Kidney epithelial cell (primary cell): ENCODE data around the gene PREX1. TPM values are rescaled to one million over a fixed set of nuclear protein-coding genes. Genes with fewer than 3 reads are reported as not detected.

Experiments
- DNase-seq: peaks from one replicate; pipeline ENCODE4 v3.0.0-alpha.2; 2010; ENCODE audit warnings: low read depth
- H3K27me3 ChIP-seq: 2 replicates; pipeline ENCODE4 v1.6.0; 2011; ENCODE audit warnings: low read length; ENCODE audit not compliant: control insufficient read depth, insufficient read depth
- H3K36me3 ChIP-seq: 2 replicates; pipeline ENCODE4 v1.5.1; 2011; ENCODE audit warnings: low read length; ENCODE audit not compliant: control insufficient read depth, insufficient read depth
- H3K4me3 ChIP-seq: 2 replicates; pipeline ENCODE4 v1.5.1; 2011; ENCODE audit warnings: low read depth, mild to moderate bottlenecking, control low read depth, low read length
- CTCF ChIP-seq: IDR thresholded peaks from 2 replicates; pipeline ENCODE4 v1.5.1; 2011; ENCODE audit warnings: mild to moderate bottlenecking, moderate library complexity, low read length, control low read depth, inconsistent platforms; ENCODE audit not compliant: insufficient read depth, poor library complexity, severe bottlenecking
- total RNA-seq: library from RNA; depleted of rRNA; stranded (reverse); fragments of >200 nt; gene quantifications from 2 replicates; pipeline ENCODE4 v1.2.3, GENCODE V29; 2015

Gene PREX1
- total RNA-seq, 1 donor from 2014 or later: 3.5 TPM

- H3K4me3 ChIP-seq: no peak overlapping the region
- no peak for DNase-seq
- no peaks in the 10 kb centered on the region for H3K36me3 ChIP-seq
- H3K27me3 ChIP-seq: peaks cover 9% of the 10 kb centered on the region
- TF ChIP-seq CTCF: no peak
Measured at GRCh38 chr20:48616481-48616880, 211.3 kb downstream of the PREX1 start.

GRCh38 chr20:48615871-48616270 lies 211.9 kb downstream of the PREX1 start:
- TF ChIP-seq CTCF: no peak
- Histone ChIP-seq H3K27me3 (peaks cover 9% of the 10 kb centered on the region), H3K4me3 (no peak overlapping the region), H3K36me3 (no peaks in the 10 kb centered on the region)
- no peak for DNase-seq

GRCh38 chr20:48614593-48615274 lies 213.1 kb downstream of the PREX1 start:
- H3K27me3 ChIP-seq: peaks cover 9% of the 10 kb centered on the region
- no peak for DNase-seq
- H3K36me3 ChIP-seq: no peaks in the 10 kb centered on the region
- no peak for TF ChIP-seq CTCF
- no peak overlapping the region for H3K4me3 ChIP-seq

GRCh38 chr20:48613926-48614325 lies 213.9 kb downstream of the PREX1 start:
- no peak for TF ChIP-seq CTCF
- H3K36me3 ChIP-seq: no peaks in the 10 kb centered on the region
- peaks cover 5% of the 10 kb centered on the region for H3K27me3 ChIP-seq
- H3K4me3 ChIP-seq: no peak overlapping the region
- DNase-seq: no peak

- H3K27me3 ChIP-seq: no peaks in the 10 kb centered on the region
- H3K36me3 ChIP-seq: no peaks in the 10 kb centered on the region
- no peak for TF ChIP-seq CTCF
- H3K4me3 ChIP-seq: no peak overlapping the region
- no peak for DNase-seq
Measured at GRCh38 chr20:48612335-48612734, 215.5 kb downstream of the PREX1 start.

- H3K27me3 ChIP-seq: peaks cover 10% of the 10 kb centered on the region
- H3K4me3 ChIP-seq: no peak overlapping the region
- no peak for TF ChIP-seq CTCF
- H3K36me3 ChIP-seq: no peaks in the 10 kb centered on the region
- DNase-seq: no peak
Measured at GRCh38 chr20:48610996-48611395, 216.8 kb downstream of the PREX1 start.
